Heart left ventricle (tissue), 16 donors: ENCODE data around the gene REEP3. TPM values are rescaled to one million over a fixed set of nuclear protein-coding genes. Genes with fewer than 3 reads are reported as not detected.

Source experiments
- ATAC-seq, 4 donors: fragments of 200-7000 bp; cut with Tn5 transposase; one replicate each; pipeline ENCODE4 v1.9.1; 2020 to 2022; ENCODE audit warnings: moderate library complexity in 4 of 4, mild to moderate bottlenecking in 3 of 4, moderate number of reproducible peaks in 1 of 4
- DNase-seq, 5 donors: peaks; one replicate each; pipeline ENCODE4 v3.0.0-alpha.2; 2020
- H3K27ac ChIP-seq, 12 donors: fragments of 200-600 bp; sonication (generic) in 4 of 12; one replicate each; pipeline versions ENCODE4 v1.5.0 to v1.8.0; 2016 to 2022; ENCODE audit warnings: mild to moderate bottlenecking in 2 of 12
- H3K27me3 ChIP-seq, 9 donors: fragments of 200-600 bp; sonication (generic) in 2 of 9; one replicate each; pipeline versions ENCODE4 v1.5.1 to v1.8.0; 2016 to 2022; ENCODE audit warnings: mild to moderate bottlenecking in 3 of 9
- H3K36me3 ChIP-seq, 9 donors: fragments of 200-600 bp; sonication (generic) in 2 of 9; one replicate each; pipeline versions ENCODE4 v1.5.0 to v1.8.0; 2018 to 2022; ENCODE audit warnings: mild to moderate bottlenecking in 2 of 9
- H3K4me1 ChIP-seq, 12 donors: fragments of 200-600 bp; sonication (generic) in 4 of 12; one replicate each; pipeline versions ENCODE4 v1.5.0 to v1.8.0; 2016 to 2022; ENCODE audit warnings: mild to moderate bottlenecking in 3 of 12
- H3K4me3 ChIP-seq, 12 donors: fragments of 200-600 bp; sonication (generic) in 4 of 12; one replicate each; pipeline versions ENCODE4 v1.5.0 to v1.8.0; 2017 to 2022; ENCODE audit warnings: mild to moderate bottlenecking in 9 of 12, moderate library complexity in 4 of 12
- H3K9me3 ChIP-seq, 12 donors: fragments of 200-600 bp; sonication (generic) in 4 of 12; one replicate each; pipeline versions ENCODE4 v1.5.0 to v1.8.0; 2016 to 2022; ENCODE audit warnings: mild to moderate bottlenecking in 1 of 12
- POLR2A ChIP-seq, 2 donors: fragments of 450-650 bp; IDR thresholded peaks; one replicate each; pipeline ENCODE4 v1.6.1; 2017; ENCODE audit warnings: antibody characterized with exemption in 2 of 2, mild to moderate bottlenecking in 2 of 2, moderate library complexity in 2 of 2
- WGBS, 4 donors: extraction: QIAGEN DNeasy Blood & Tissue Kit in 2 of 4; methylation state at CpG; one replicate each; pipeline versions ENCODE4 v1.1.5 to v1.1.7; 2013 to 2018; 5-methylcytosine and 5-hydroxymethylcytosine counted together
- intact Hi-C, 10 donors: fragments of 100-400 bp; cut with DNase I; formaldehyde crosslinking; loops; one replicate each; pipeline versions ENCODE4 v1.11.1 to v1.14.2; 2022
- polyA plus RNA-seq, 2 donors: library from polyadenylated mRNA; stranded (reverse); fragments of 200-250 nt; gene quantifications; one replicate each; pipeline ENCODE4 v1.2.3, GENCODE V29; 2013
- total RNA-seq, 9 donors: library from RNA; depleted of rRNA in 2 of 9; stranded (reverse); fragments of >200 nt in 2 of 9; fragmentation: NEBNext Ultra II Directional in 3 of 9; extraction: Animal tissue kit (Norgen Biotek cat#: 25700) in 3 of 9; gene quantifications; one replicate each; pipeline versions ENCODE4 v1.1.0 to v1.2.4, GENCODE V29; 2016 to 2023
- TF ChIP-seq, protein P1 (sequence below), 12 donors: fragments of 200-600 bp; sonication (generic) in 4 of 12; IDR thresholded peaks; one replicate each; pipeline versions ENCODE4 v1.5.0 to v1.8.0; 2018 to 2022; ENCODE audit warnings: antibody characterized with exemption in 12 of 12, mild to moderate bottlenecking in 5 of 12
- donor health status: ischemic (EF 13 %, LVEDD 7.1; RV severe dilation, severe dysfunction).
- donor health status: healthy with polysubstance abuse.
- donor health status: DM: no; HTN: yes; CAD: no.
- donor health status: DM: no; HTN: no; CAD: no.
- donor health status: ischemic (EF 25% LVEDD 6.9; RV normal size, moderate dysfunction).
- donor health status: ischemic (EF 25% LVEDD 5.7; RV mildly dilated, moderate dysfunction).
- donor health status: healthy.
- donor health status: DM: yes; HTN: yes; CAD: no.
- donor health status: ischemic (EF 35%, LVEDD 5.7; RV mildly dilated, moderate dysfunction).
- donor health status: nonischemic (EF 11% LVEDD 7.7; RV severe dilation, severe dysfunction).
- donor health status: DM: yes; HTN: yes; CAD: no.
- donor health status: PGD.
- donor health status: ischemic (EF 29% LVEDD 5.4; RV normal size, mild dysfunction).
- donor health status: nonischemic (EF 23%, LVEDD 6.1; RV moderate dilation, normal function).

REEP3 gene
- total and polyA plus RNA-seq, 11 donors, result 9.1 to 48.2 (median 21.9) TPM

DNA sequence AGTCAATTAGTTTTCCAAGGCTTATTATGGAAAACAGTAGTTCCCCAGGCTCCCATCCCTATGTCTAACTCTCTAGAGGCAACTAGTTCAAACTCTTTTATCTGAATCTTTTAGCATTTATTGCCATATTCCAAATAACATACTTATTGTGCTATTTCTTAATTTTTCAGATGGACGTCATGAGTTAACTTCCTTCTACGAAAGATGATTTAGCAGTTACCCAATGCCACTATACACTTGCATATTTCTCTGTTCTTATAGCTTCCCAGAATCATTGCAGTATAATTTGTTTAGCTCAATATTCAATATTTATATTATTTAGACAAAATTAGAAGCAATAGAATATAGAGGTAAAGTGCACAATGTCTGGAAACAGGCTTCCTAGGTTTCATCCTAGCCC, 52.8 kb downstream of the REEP3 start:
- intact Hi-C loops, result loop anchor here in 2 of 10 donors (5.0 to 10.0 kb wide), 3 partner anchors 49 to 53 kb away; partner anchors contain the start of gene REEP3 (in 2 of the 2)
- peaks cover 0 to 23% (median 10%) of the 10 kb centered on the region in 9 donors for H3K36me3 ChIP-seq
- no peak overlapping the region for H3K4me3 ChIP-seq
- DNase-seq (no peak), ATAC-seq (no peak)
- peak overlapping the region in 11 of 12 donors; percentile 14 to 78 (median 58) for H3K27ac ChIP-seq
- H3K4me1 ChIP-seq, result peaks cover 0 to 51% (median 41%) of the 10 kb centered on the region in 12 donors
- H3K9me3 ChIP-seq, result peaks cover 0 to 3% (median 0%) of the 10 kb centered on the region in 12 donors
- TF ChIP-seq, protein P1, sequence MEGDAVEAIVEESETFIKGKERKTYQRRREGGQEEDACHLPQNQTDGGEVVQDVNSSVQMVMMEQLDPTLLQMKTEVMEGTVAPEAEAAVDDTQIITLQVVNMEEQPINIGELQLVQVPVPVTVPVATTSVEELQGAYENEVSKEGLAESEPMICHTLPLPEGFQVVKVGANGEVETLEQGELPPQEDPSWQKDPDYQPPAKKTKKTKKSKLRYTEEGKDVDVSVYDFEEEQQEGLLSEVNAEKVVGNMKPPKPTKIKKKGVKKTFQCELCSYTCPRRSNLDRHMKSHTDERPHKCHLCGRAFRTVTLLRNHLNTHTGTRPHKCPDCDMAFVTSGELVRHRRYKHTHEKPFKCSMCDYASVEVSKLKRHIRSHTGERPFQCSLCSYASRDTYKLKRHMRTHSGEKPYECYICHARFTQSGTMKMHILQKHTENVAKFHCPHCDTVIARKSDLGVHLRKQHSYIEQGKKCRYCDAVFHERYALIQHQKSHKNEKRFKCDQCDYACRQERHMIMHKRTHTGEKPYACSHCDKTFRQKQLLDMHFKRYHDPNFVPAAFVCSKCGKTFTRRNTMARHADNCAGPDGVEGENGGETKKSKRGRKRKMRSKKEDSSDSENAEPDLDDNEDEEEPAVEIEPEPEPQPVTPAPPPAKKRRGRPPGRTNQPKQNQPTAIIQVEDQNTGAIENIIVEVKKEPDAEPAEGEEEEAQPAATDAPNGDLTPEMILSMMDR (IDR thresholded peaks at IDR 0.05), result no peak
- no peaks in the 10 kb centered on the region for H3K27me3 ChIP-seq
- 37 to 60% (median 50%) methylated on average over 2 of the region's 2 CpGs for WGBS, 4 donors

DNA sequence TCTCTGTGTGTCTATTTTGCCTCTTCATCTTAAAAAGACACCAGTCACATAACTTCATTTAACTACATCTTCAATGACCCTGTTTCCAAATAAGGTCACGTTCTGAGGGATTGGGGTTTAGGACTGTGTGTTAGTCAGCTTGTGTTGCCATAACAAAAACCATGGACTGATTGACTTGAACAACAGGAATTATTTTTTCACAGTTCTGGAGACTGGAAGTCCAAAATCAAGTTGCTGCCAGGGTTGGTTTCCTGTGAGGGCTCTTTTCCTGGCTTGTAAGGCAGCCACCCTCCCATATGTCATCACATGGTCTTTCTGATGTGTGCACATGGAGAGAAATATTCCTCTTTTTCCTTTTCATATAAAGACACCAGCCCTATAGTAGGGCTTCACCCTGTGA, 55.3 kb downstream of the REEP3 start:
- intact Hi-C loops, result loop anchor here in 1 of 10 donors (10.0 kb wide), 1 partner anchor 52 kb away; the partner anchor contains the start of gene REEP3
- ATAC-seq, result peak in 2 of 4 donors; percentile 15 to 29
- no peak for TF ChIP-seq POLR2A (IDR thresholded peaks at IDR 0.05)
- TF ChIP-seq, protein P1 (IDR thresholded peaks at IDR 0.05), result no peak
- DNase-seq, result no peak
- no peaks in the 10 kb centered on the region for H3K27me3 ChIP-seq
- WGBS, 4 donors, result 70 to 77% (median 75%) methylated on average over 1 of the region's 1 CpG
- H3K4me1 ChIP-seq, result peaks cover 0 to 60% (median 46%) of the 10 kb centered on the region in 12 donors
- peaks cover 0 to 12% (median 0%) of the 10 kb centered on the region in 9 donors for H3K36me3 ChIP-seq
- H3K27ac ChIP-seq, result peak overlapping the region in 3 of 12 donors; percentile 5 to 41 (median 11)
- H3K4me3 ChIP-seq, result no peak overlapping the region
- peaks cover 0 to 3% (median 0%) of the 10 kb centered on the region in 12 donors for H3K9me3 ChIP-seq

- TF ChIP-seq POLR2A (IDR thresholded peaks at IDR 0.05), result no peak
- TF ChIP-seq, protein P1 (IDR thresholded peaks at IDR 0.05), result no peak
- Histone ChIP-seq H3K9me3 (peaks cover 0 to 3% (median 0%) of the 10 kb centered on the region in 12 donors), H3K4me3 (no peak overlapping the region), H3K27me3 (no peaks in the 10 kb centered on the region), H3K27ac (no peak overlapping the region), H3K4me1 (peaks cover 0 to 48% (median 31%) of the 10 kb centered on the region in 12 donors), H3K36me3 (peaks cover 0 to 12% (median 0%) of the 10 kb centered on the region in 9 donors)
- intact Hi-C loops, result loop anchor here in 1 of 10 donors (10.0 kb wide), 1 partner anchor 54 kb away; the partner anchor contains the start of gene REEP3
- 89 to 96% (median 93%) methylated on average over 7 of the region's 7 CpGs for WGBS, 4 donors
- DNase-seq (no peak), ATAC-seq (no peak)
These were observed 57.3 kb downstream of the REEP3 start for GRCh38 chr10:63578501-63578900.

- intact Hi-C loops, result loop anchor here in 1 of 10 donors (10.0 kb wide), 1 partner anchor 55 kb away; the partner anchor contains the start of gene REEP3
- TF ChIP-seq POLR2A (IDR thresholded peaks at IDR 0.05), result no peak
- TF ChIP-seq, protein P1 (IDR thresholded peaks at IDR 0.05), result no peak
- DNase-seq (no peak), ATAC-seq (no peak)
- Histone ChIP-seq H3K27me3 (no peaks in the 10 kb centered on the region), H3K27ac (peak overlapping the region in 5 of 12 donors; percentile 9 to 47 (median 31)), H3K9me3 (peaks cover 0 to 3% (median 0%) of the 10 kb centered on the region in 12 donors), H3K36me3 (peaks cover 0 to 12% (median 0%) of the 10 kb centered on the region in 9 donors), H3K4me3 (no peak overlapping the region), H3K4me1 (peaks cover 0 to 43% (median 24%) of the 10 kb centered on the region in 12 donors)
These were observed 58.3 kb downstream of the REEP3 start for GRCh38 chr10:63579371-63580014.
